Neuronal stem cell (in vitro differentiated cells): ENCODE measurements around the gene CAPZB.
A peak's percentile ranks its signal among the peaks of the same experiment; 100 is the strongest.

Experiments used
- DNase-seq: peaks from one replicate; pipeline ENCODE4 v3.0.0-alpha.2; 2013; ENCODE audit warnings: low spot score
- H2AFZ ChIP-seq: one replicate; pipeline ENCODE4 v1.6.1; 2013; ENCODE audit warnings: mild to moderate bottlenecking, low read length, inconsistent platforms
- H2AK5ac ChIP-seq: 2 replicates; pipeline ENCODE4 v1.6.1; 2013; ENCODE audit warnings: low read depth, mild to moderate bottlenecking, inconsistent platforms, low read length, moderate library complexity, mixed read lengths
- H2BK120ac ChIP-seq: 2 replicates; pipeline ENCODE4 v1.6.1; 2013; ENCODE audit warnings: low read depth, mild to moderate bottlenecking, inconsistent platforms, low read length, moderate library complexity, mixed read lengths
- H2BK12ac ChIP-seq: one replicate; pipeline ENCODE4 v1.6.1; 2013; ENCODE audit warnings: low read length, inconsistent platforms
- H2BK15ac ChIP-seq: 2 replicates; pipeline ENCODE4 v1.6.1; 2013; ENCODE audit warnings: mild to moderate bottlenecking, low read length, inconsistent platforms, mixed read lengths
- H2BK5ac ChIP-seq: one replicate; pipeline ENCODE4 v1.6.1; 2013; ENCODE audit warnings: inconsistent platforms, mild to moderate bottlenecking, low read length, moderate library complexity
- H3K14ac ChIP-seq: one replicate; pipeline ENCODE4 v1.6.1; 2013; ENCODE audit warnings: low read length, inconsistent platforms
- H3K18ac ChIP-seq: 2 replicates; pipeline ENCODE4 v1.6.1; 2013; ENCODE audit warnings: low read length, inconsistent platforms
- H3K23ac ChIP-seq: 2 replicates; pipeline ENCODE4 v1.6.1; 2013; ENCODE audit warnings: low read depth, mild to moderate bottlenecking, mixed read lengths, low read length, inconsistent platforms; ENCODE audit not compliant: poor library complexity
- H3K27ac ChIP-seq: replicated peaks from 3 replicates; pipeline ENCODE4 v1.5.1; 2013; ENCODE audit warnings: low read length, inconsistent platforms
- H3K27me3 ChIP-seq, 3 experiments: 2 replicates each; pipeline ENCODE4 v1.6.1; 2013; ENCODE audit warnings: low read length in 3 of 3, mild to moderate bottlenecking in 2 of 3, inconsistent platforms in 1 of 3, low read depth in 1 of 3, mixed read lengths in 1 of 3, moderate library complexity in 1 of 3; ENCODE audit not compliant: control insufficient read depth in 3 of 3, insufficient read depth in 3 of 3
- H3K36me3 ChIP-seq, 2 donors: replicated peaks in 1 of 2; 2 replicates each; pipeline ENCODE4 v1.6.1; 2013; ENCODE audit warnings: low read length in 2 of 2; ENCODE audit not compliant: control insufficient read depth in 2 of 2, insufficient read depth in 2 of 2
- H3K4ac ChIP-seq: 2 replicates; pipeline ENCODE4 v1.6.1; 2013; ENCODE audit warnings: inconsistent platforms, mild to moderate bottlenecking, low read length, moderate library complexity
- H3K4me1 ChIP-seq, 2 donors: 1 replicate in 1 of 2; 2 replicates in 1 of 2; pipeline ENCODE4 v1.6.1; 2013; ENCODE audit warnings: low read length in 2 of 2, low read depth in 1 of 2; ENCODE audit not compliant: control insufficient read depth in 2 of 2, insufficient read depth in 1 of 2
- H3K4me2 ChIP-seq: one replicate; pipeline ENCODE4 v1.6.1; 2013; ENCODE audit warnings: mild to moderate bottlenecking, low read length, inconsistent platforms; ENCODE audit not compliant: insufficient read depth, poor library complexity, severe bottlenecking
- H3K4me3 ChIP-seq, 2 donors: 2 replicates each; pipeline ENCODE4 v1.5.1; 2013; ENCODE audit warnings: low read length in 2 of 2, mild to moderate bottlenecking in 2 of 2, inconsistent platforms in 1 of 2, moderate library complexity in 1 of 2
- H3K79me1 ChIP-seq: one replicate; pipeline ENCODE4 v1.6.1; 2013; ENCODE audit warnings: low read depth, mild to moderate bottlenecking, inconsistent platforms, low read length, moderate library complexity
- H3K9ac ChIP-seq: one replicate; pipeline ENCODE4 v1.6.1; 2013; ENCODE audit warnings: mild to moderate bottlenecking, low read depth, low read length, inconsistent platforms; ENCODE audit not compliant: poor library complexity
- H3K9me3 ChIP-seq, 2 donors: replicated peaks in 1 of 2; 2 replicates each; pipeline versions ENCODE3 to v1.6.1; 2013; ENCODE audit warnings: low read length in 2 of 2, mild to moderate bottlenecking in 2 of 2, inconsistent platforms in 1 of 2, low read depth in 1 of 2, mixed read lengths in 1 of 2, moderate library complexity in 1 of 2; ENCODE audit not compliant: control insufficient read depth in 2 of 2, insufficient read depth in 1 of 2
- H4K8ac ChIP-seq: one replicate; pipeline ENCODE4 v1.6.1; 2013; ENCODE audit warnings: low read depth, mild to moderate bottlenecking, inconsistent platforms, low read length, moderate library complexity
- H4K91ac ChIP-seq: one replicate; pipeline ENCODE4 v1.6.1; 2013; ENCODE audit warnings: low read length, low read depth, mild to moderate bottlenecking, inconsistent platforms; ENCODE audit not compliant: poor library complexity
- WGBS, 2 donors: extraction: QIAGEN DNeasy Blood & Tissue Kit; methylation state at CpG; one replicate each; pipeline ENCODE4 v1.1.7; 2013; ENCODE audit warnings: missing lambda C conversion rate in 2 of 2, mixed read lengths in 1 of 2; ENCODE audit not compliant: insufficient read length in 2 of 2, insufficient replicate concordance in 1 of 2; ENCODE audit errors: extremely low coverage in 2 of 2; 5-methylcytosine and 5-hydroxymethylcytosine counted together

Gene CAPZB

DNA sequence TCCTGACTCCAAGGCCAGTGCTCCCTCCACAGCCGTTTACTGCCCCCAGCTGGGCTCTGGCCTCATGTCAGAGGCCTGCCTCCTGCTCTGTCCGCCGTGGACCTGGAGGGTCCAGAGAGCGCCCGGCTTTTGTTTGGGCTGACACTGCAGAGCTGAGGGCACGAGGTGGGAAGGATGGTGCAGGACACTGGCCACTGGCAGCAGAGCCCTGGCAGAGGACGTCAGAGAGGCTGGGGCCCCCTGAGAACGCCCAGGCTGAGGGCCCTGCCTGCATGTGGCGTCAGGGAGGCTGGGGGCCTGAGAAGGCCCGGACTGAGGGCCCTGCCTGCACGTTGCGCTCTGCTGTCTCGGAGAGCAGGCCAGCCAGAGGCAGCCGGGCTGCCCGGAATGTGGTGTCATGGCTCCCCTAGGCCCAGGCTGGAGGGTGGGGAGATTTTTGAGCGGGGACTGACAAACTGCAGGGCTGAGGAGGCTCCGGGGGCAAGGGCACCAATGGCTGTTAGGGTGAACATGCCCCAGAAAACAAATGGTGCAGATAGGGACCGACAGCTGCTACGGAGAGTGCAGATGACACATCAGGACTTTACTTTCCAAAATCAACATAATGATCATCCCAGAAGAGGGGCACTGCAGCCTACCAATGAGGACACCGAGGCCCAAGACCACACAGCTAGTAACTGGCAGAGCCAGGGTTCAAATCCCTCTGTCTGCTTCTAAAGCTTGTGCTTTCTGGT, 141.6 kb downstream of the CAPZB start:
- WGBS, 2 donors: no CpG with 5 or more reads among the region's 20 CpGs
- Histone ChIP-seq H3K27me3 (no peaks in the 10 kb centered on the region), H3K4me2 (no peak overlapping the region), H2BK120ac (no peak overlapping the region), H4K91ac (no peak overlapping the region), H3K14ac (no peak overlapping the region), H3K9ac (no peak overlapping the region), H2AFZ (no peak overlapping the region), H3K27ac (no peak overlapping the region), H4K8ac (no peak overlapping the region), H2AK5ac (no peak overlapping the region), H3K18ac (no peak overlapping the region), H3K4me3 (no peak overlapping the region), H3K79me1 (peaks cover 2% of the 10 kb centered on the region), H3K9me3 (no peaks in the 10 kb centered on the region), H2BK5ac (no peak overlapping the region), H2BK15ac (no peak overlapping the region), H3K36me3 (peaks cover 32 to 71% of the 10 kb centered on the region in 2 donors), H3K4ac (no peak overlapping the region), H3K23ac (peak overlapping the region; percentile 29), H2BK12ac (no peak overlapping the region), H3K4me1 (peaks cover 2 to 8% of the 10 kb centered on the region in 2 donors)
- no peak for DNase-seq

DNA sequence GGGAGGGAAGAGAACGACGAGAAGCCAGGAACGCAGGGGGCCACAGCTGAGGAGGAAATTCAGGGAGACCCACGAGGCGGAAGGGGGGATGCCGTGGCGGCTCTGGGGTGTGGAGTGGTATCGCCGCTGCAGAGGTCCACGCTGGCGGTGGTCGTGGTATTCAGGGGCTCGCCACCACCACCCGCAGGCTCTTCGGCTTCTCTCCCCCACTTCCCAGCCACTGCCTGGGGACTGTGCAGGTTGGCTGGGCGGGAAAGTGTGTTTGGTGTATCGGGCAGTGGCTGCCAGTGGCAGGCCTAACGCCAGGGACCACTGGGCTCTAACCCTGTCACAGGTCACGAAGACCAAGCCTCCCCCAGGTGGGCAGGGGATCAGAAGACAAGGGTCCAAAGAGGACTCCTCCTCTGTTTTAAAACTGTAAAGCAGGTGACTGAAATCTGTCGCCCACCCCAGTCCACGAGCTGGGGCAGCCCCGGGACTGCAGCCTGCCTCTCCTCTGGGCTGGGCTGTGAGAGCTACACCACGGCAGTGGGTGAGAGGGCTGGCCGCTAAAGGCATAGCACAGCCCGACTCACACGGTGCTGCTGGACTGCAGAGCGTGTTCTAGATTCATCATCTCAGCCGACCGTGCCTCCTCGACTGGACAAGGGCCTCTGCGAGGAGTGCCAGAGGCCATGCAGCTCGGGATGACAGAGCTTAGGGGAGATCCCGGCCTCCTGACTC, 142.3 kb downstream of the CAPZB start:
- Histone ChIP-seq H4K91ac (no peak overlapping the region), H3K79me1 (peaks cover 2% of the 10 kb centered on the region), H3K9me3 (no peaks in the 10 kb centered on the region), H3K18ac (no peak overlapping the region), H2BK5ac (peak overlapping the region; percentile 31), H3K27me3 (no peaks in the 10 kb centered on the region), H3K36me3 (peaks cover 32 to 71% of the 10 kb centered on the region in 2 donors), H2BK12ac (no peak overlapping the region), H3K4me2 (no peak overlapping the region), H2AK5ac (no peak overlapping the region), H2BK15ac (no peak overlapping the region), H3K14ac (no peak overlapping the region), H3K4me1 (peaks cover 2 to 12% of the 10 kb centered on the region in 2 donors), H3K23ac (no peak overlapping the region), H3K27ac (no peak overlapping the region), H3K4ac (no peak overlapping the region), H2AFZ (no peak overlapping the region), H3K4me3 (no peak overlapping the region), H2BK120ac (no peak overlapping the region), H4K8ac (no peak overlapping the region), H3K9ac (no peak overlapping the region)
- no CpG with 5 or more reads among the region's 33 CpGs for WGBS, 2 donors
- no peak for DNase-seq

DNA sequence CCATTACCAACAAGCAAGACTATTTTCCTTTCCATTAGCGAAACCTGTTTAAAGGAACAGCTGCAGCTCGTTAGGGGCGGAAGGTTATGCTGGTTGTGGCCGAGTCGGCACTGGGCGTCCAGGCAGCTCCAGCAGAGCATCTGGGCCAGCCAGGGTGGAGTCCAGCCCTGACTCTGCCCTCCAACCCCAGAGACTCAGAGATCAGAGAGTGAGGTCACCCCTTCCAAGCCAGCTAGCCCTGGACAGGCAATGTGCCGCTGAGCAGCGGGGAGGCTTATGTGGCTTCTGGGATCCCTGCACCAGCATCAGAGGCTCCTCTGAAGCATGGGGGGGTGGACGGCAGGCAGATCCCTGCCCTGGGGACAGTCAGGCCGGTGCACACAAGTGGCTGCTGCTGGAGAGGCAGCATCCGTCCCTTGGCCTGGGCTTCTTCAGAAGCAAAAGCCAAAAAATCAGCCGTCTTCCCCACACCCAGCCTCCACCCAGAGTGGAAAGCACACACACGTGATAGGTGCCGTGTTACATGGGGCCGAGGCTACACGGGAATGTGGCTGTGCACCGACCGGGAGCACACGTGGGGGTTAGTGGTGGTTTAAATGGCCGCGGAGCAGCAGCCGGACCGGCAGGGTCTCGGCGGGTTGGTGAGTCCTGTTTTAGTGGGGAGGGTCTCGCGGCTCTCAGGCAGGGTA, 143.1 kb downstream of the CAPZB start:
- no peak overlapping the region for H3K18ac ChIP-seq
- no peak overlapping the region for H3K14ac ChIP-seq
- peak overlapping the region; percentile 31 for H2BK5ac ChIP-seq
- H2BK120ac ChIP-seq: no peak overlapping the region
- H3K36me3 ChIP-seq: peaks cover 32 to 71% of the 10 kb centered on the region in 2 donors
- no peak overlapping the region for H3K4ac ChIP-seq
- no CpG with 5 or more reads among the region's 27 CpGs for WGBS, 2 donors
- no peak overlapping the region for H4K8ac ChIP-seq
- DNase-seq: no peak
- no peak overlapping the region for H2AFZ ChIP-seq
- H3K4me2 ChIP-seq: no peak overlapping the region
- no peak overlapping the region for H3K9ac ChIP-seq
- H2AK5ac ChIP-seq: no peak overlapping the region
- H3K27ac ChIP-seq: no peak overlapping the region
- no peak overlapping the region for H3K4me3 ChIP-seq
- no peak overlapping the region for H2BK15ac ChIP-seq
- H3K4me1 ChIP-seq: peaks cover 2 to 12% of the 10 kb centered on the region in 2 donors
- H3K23ac ChIP-seq: peak overlapping the region; percentile 68
- no peak overlapping the region for H2BK12ac ChIP-seq
- peaks cover 2% of the 10 kb centered on the region for H3K79me1 ChIP-seq
- no peaks in the 10 kb centered on the region for H3K27me3 ChIP-seq
- no peak overlapping the region for H4K91ac ChIP-seq
- H3K9me3 ChIP-seq: no peaks in the 10 kb centered on the region
